A549 (cell line): ENCODE results near the gene PTHLH. TPM values are rescaled to one million over a fixed set of nuclear protein-coding genes. Genes with fewer than 3 reads are reported as not detected.

Experiments used
- ATAC-seq, 2 experiments: fragments of 200-7000 bp in 1 of 2; fragments of >200 bp in 1 of 2; cut with Nextera tagmentation in 1 of 2; cut with Tn5 transposase in 1 of 2; 3 replicates each; pipeline versions ENCODE4 v1.8.0 to v1.9.1; 2018 to 2020; ENCODE audit warnings: mild to moderate bottlenecking in 1 of 2, moderate library complexity in 1 of 2
- CTCF ChIA-PET: fragments of 300-600 bp; sonication (Branson Sonifier 250); formaldehyde crosslinking; extraction: SDS; loops from one replicate; lab custom pipeline; 2021; ENCODE audit warnings: antibody characterized with exemption, inconsistent platforms; lab: Yijun Ruan, JAX
- POLR2A ChIA-PET: fragments of 350-600 bp; formaldehyde crosslinking; extraction: SDS; loops from one replicate; lab custom pipeline; 2021; ENCODE audit warnings: antibody characterized with exemption, inconsistent platforms; lab: Yijun Ruan, JAX
- DNase-seq, 2 experiments: peaks; one replicate each; pipeline versions ENCODE4 v3.0.0 to v3.0.0-alpha.2; 2011 to 2016; ENCODE audit warnings: low read depth in 1 of 2, low spot score in 1 of 2
- FAIRE-seq: peaks from 2 replicates; lab custom pipeline; 2011; peaks lifted over from hg19 to GRCh38; lab: Jason Lieb, UNC
- H3K27ac ChIP-seq, 2 experiments: fragments of >200 bp; sonication (Bioruptor Twin); formaldehyde crosslinking; 3 replicates each; pipeline ENCODE4 v1.5.1; 2016 to 2017
- H3K4me1 ChIP-seq: fragments of >200 bp; sonication (Bioruptor Twin); formaldehyde crosslinking; 3 replicates; pipeline ENCODE4 v1.6.1; 2016
- H3K4me2 ChIP-seq: fragments of >200 bp; sonication (Bioruptor Twin); formaldehyde crosslinking; 3 replicates; pipeline ENCODE4 v1.6.1; 2016
- H3K4me3 ChIP-seq: fragments of >200 bp; sonication (Bioruptor Twin); formaldehyde crosslinking; 3 replicates; pipeline ENCODE4 v1.5.1; 2016
- H3K9me3 ChIP-seq: fragments of >200 bp; sonication (Bioruptor Twin); formaldehyde crosslinking; 3 replicates; pipeline ENCODE4 v1.6.1; 2016
- CHD2 ChIP-seq: fragments of 150-350 bp; IDR thresholded peaks from 2 replicates; pipeline ENCODE4 v1.6.1; 2014; ENCODE audit warnings: low read length; ENCODE audit not compliant: partially characterized antibody
- EHMT2 ChIP-seq: fragments of 200-600 bp; sonication (generic); IDR thresholded peaks from 2 replicates; pipeline ENCODE4 v1.6.1; 2016; ENCODE audit warnings: antibody characterized with exemption, low read depth, mild to moderate bottlenecking, moderate library complexity
- ESRRA ChIP-seq: fragments of 150-350 bp; IDR thresholded peaks from 2 replicates; pipeline ENCODE4 v1.6.1; 2014; ENCODE audit warnings: mild to moderate bottlenecking, low read length, borderline replicate concordance
- FOSL2 ChIP-seq, 2 experiments: fragments of 450-650 bp in 1 of 2; fragments of >200 bp in 1 of 2; sonication (Bioruptor Twin) in 1 of 2; formaldehyde crosslinking; IDR thresholded peaks; 2 replicates each; pipeline versions ENCODE4 v1.5.0 to v1.6.1; 2016 to 2020; ENCODE audit warnings: mild to moderate bottlenecking in 1 of 2, moderate library complexity in 1 of 2
- FOXS1 ChIP-seq: fragments of 250-450 bp; sonication (Bioruptor Pico); IDR thresholded peaks from 2 replicates; pipeline ENCODE4 v1.5.0; 2020; ENCODE audit warnings: mild to moderate bottlenecking, moderate library complexity
- HEYL ChIP-seq: fragments of 250-450 bp; sonication (Bioruptor Pico); IDR thresholded peaks from 2 replicates; pipeline ENCODE4 v1.8.0; 2021; ENCODE audit warnings: mild to moderate bottlenecking, moderate library complexity
- HOXA7 ChIP-seq: fragments of 250-450 bp; sonication (Bioruptor Pico); IDR thresholded peaks from 2 replicates; pipeline ENCODE4 v1.5.0; 2020; ENCODE audit warnings: mild to moderate bottlenecking, moderate library complexity
- NFE2L2 ChIP-seq: fragments of 150-350 bp; conservative IDR thresholded peaks from 2 replicates; pipeline ENCODE4 v1.6.1; 2014; ENCODE audit warnings: low read length
- NR3C1 ChIP-seq: fragments of >200 bp; sonication (Bioruptor Twin); formaldehyde crosslinking; IDR thresholded peaks from 3 replicates; pipeline ENCODE4 v1.6.1; 2017
- POLR2A ChIP-seq: IDR thresholded peaks from 2 replicates; pipeline ENCODE4 v1.6.1; 2012; ENCODE audit warnings: mild to moderate bottlenecking, low read length
- POLR2AphosphoS2 ChIP-seq: conservative IDR thresholded peaks from 2 replicates; pipeline ENCODE4 v1.6.1; 2012; ENCODE audit warnings: low read length, improper control_type of control experiment, inconsistent platforms
- ZC3H11A ChIP-seq: fragments of 450-650 bp; IDR thresholded peaks from 2 replicates; pipeline ENCODE4 v1.6.1; 2014; ENCODE audit warnings: antibody characterized with exemption, mild to moderate bottlenecking
- ZFP36 ChIP-seq: fragments of 450-650 bp; IDR thresholded peaks from 2 replicates; pipeline ENCODE4 v1.6.1; 2014; ENCODE audit warnings: borderline replicate concordance; ENCODE audit not compliant: partially characterized antibody
- WGBS: methylation state at CpG from one replicate; pipeline ENCODE4 v1.1.6; 2017; ENCODE audit errors: missing lambda C conversion rate; 5-methylcytosine and 5-hydroxymethylcytosine counted together
- polyA plus RNA-seq, 4 experiments: library from polyadenylated mRNA; depleted of rRNA in 3 of 4; stranded (reverse); fragments of >200 nt; fragmentation: RNase III in 1 of 4; extraction: RNeasy Plus Mini Kit Qiagen cat#74134 plus additional on column Dnase treatment in 1 of 4; gene quantifications; 2 replicates in 3 of 4; 3 replicates in 1 of 4; pipeline ENCODE4 v1.2.3, GENCODE V29; 2011 to 2017
- TF ChIP-seq, protein P1 (sequence below): fragments of 450-650 bp; IDR thresholded peaks from 2 replicates; pipeline ENCODE4 v1.6.1; 2014; ENCODE audit warnings: antibody characterized with exemption
- TF ChIP-seq, protein P2 (sequence below): fragments of 150-350 bp; IDR thresholded peaks from 2 replicates; pipeline ENCODE4 v1.6.1; 2014; ENCODE audit warnings: low read depth, mild to moderate bottlenecking, low read length
- TF ChIP-seq, protein P3 (sequence below): fragments of >200 bp; sonication (Bioruptor Twin); formaldehyde crosslinking; IDR thresholded peaks from 3 replicates; pipeline ENCODE4 v1.6.1; 2016
- TF ChIP-seq, protein P4 (sequence below): fragments of >200 bp; sonication (Bioruptor Twin); formaldehyde crosslinking; IDR thresholded peaks from 2 replicates; pipeline ENCODE4 v1.6.1; 2016
- TF ChIP-seq, protein P5 (sequence below): fragments of 250-450 bp; sonication (Bioruptor Pico); IDR thresholded peaks from 2 replicates; pipeline ENCODE4 v1.5.0; 2021; ENCODE audit warnings: mild to moderate bottlenecking, moderate library complexity, borderline replicate concordance

Gene PTHLH
- polyA plus RNA-seq, 2 of the 4 experiments (the other 2 are of a cell fraction): 10.9 to 27.9 TPM

DNA sequence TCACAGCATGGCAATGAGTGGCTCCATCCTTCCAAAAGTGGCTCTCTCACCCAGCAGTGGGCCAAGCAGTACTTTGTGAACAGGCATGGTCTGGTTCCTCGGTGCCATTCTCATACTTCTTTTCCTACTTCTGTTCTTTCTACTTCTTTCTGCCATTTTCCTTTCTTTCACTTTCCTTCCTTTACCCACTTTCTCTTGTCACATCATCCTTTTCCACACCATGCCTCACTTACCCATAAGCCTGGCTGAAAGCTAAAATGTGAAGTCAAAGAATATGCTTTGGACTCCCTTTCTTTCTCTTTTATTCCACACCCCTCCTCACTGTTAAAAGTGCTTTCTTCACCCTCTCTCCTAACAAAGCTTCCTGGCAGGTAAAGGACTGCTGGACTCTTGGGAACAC is 57.0 kb downstream of the PTHLH start:
- no peak for ATAC-seq
- POLR2A ChIA-PET: no interaction called here
- 18% methylated on average over 1 of the region's 1 CpG for WGBS
- DNase-seq: no peak
- Histone ChIP-seq H3K4me2 (no peak overlapping the region), H3K4me3 (no peak overlapping the region), H3K4me1 (no peaks in the 10 kb centered on the region), H3K27ac (no peak overlapping the region), H3K9me3 (peaks cover 5% of the 10 kb centered on the region; the same call in 2 of the 3 replicates)
- FAIRE-seq: no peak
- TF ChIP-seq NR3C1 (no peak), ESRRA (no peak), POLR2A (no peak), FOXS1 (CRISPR knock-in tag) (no peak), ZFP36 (no peak), EHMT2 (no peak), HEYL (CRISPR knock-in tag) (no peak)
- TF ChIP-seq, protein P1, sequence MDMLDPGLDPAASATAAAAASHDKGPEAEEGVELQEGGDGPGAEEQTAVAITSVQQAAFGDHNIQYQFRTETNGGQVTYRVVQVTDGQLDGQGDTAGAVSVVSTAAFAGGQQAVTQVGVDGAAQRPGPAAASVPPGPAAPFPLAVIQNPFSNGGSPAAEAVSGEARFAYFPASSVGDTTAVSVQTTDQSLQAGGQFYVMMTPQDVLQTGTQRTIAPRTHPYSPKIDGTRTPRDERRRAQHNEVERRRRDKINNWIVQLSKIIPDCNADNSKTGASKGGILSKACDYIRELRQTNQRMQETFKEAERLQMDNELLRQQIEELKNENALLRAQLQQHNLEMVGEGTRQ: no peak
- CTCF ChIA-PET: no interaction called here

DNA sequence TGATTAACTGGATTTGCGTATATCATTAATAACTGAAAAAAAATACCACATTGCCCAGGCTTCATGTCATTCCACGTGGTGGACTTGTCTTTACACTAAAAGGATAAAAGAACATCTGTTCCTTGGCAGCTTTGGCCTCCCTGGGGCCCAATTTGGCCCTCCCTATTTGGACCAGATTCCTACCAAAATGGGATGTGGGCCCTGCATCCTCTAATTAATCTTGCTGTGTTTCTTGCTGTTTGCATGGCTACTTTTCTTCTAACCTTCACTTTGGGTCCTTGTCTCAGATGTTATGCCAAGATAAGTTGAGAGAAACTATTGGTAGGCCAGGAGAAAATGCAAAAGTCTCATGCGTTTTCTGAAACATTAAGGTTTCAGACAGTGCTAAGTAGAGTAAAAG is 57.5 kb downstream of the PTHLH start:
- Histone ChIP-seq H3K4me3 (no peak overlapping the region), H3K4me2 (no peak overlapping the region), H3K27ac (no peak overlapping the region), H3K9me3 (peaks cover 5% of the 10 kb centered on the region; the same call in 2 of the 3 replicates), H3K4me1 (no peaks in the 10 kb centered on the region)
- 31% methylated on average over 3 of the region's 3 CpGs for WGBS
- ATAC-seq (no peak), FAIRE-seq (no peak), DNase-seq (no peak)
- ChIA-PET CTCF (interaction anchor here (1.4 kb wide), 1 partner anchor 11 kb away, joined by 5 read pairs; no protein-coding TSS in a partner anchor), POLR2A (no interaction called here)
- TF ChIP-seq CHD2: no peak
- no peak for TF ChIP-seq POLR2AphosphoS2
- TF ChIP-seq ZC3H11A: no peak
- TF ChIP-seq, protein P2, sequence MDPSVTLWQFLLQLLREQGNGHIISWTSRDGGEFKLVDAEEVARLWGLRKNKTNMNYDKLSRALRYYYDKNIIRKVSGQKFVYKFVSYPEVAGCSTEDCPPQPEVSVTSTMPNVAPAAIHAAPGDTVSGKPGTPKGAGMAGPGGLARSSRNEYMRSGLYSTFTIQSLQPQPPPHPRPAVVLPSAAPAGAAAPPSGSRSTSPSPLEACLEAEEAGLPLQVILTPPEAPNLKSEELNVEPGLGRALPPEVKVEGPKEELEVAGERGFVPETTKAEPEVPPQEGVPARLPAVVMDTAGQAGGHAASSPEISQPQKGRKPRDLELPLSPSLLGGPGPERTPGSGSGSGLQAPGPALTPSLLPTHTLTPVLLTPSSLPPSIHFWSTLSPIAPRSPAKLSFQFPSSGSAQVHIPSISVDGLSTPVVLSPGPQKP: no peak
- TF ChIP-seq NR3C1: no peak
- no peak for TF ChIP-seq FOSL2 (IDR thresholded peaks at IDR 0.05)
- TF ChIP-seq FOSL2 (CRISPR knock-in tag; IDR thresholded peaks at IDR 0.05): no peak
- TF ChIP-seq, protein P3, sequence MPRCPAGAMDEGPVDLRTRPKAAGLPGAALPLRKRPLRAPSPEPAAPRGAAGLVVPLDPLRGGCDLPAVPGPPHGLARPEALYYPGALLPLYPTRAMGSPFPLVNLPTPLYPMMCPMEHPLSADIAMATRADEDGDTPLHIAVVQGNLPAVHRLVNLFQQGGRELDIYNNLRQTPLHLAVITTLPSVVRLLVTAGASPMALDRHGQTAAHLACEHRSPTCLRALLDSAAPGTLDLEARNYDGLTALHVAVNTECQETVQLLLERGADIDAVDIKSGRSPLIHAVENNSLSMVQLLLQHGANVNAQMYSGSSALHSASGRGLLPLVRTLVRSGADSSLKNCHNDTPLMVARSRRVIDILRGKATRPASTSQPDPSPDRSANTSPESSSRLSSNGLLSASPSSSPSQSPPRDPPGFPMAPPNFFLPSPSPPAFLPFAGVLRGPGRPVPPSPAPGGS: no peak
- TF ChIP-seq, protein P4, sequence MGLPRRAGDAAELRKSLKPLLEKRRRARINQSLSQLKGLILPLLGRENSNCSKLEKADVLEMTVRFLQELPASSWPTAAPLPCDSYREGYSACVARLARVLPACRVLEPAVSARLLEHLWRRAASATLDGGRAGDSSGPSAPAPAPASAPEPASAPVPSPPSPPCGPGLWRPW: no peak
- TF ChIP-seq NFE2L2: no peak
- TF ChIP-seq, protein P5, sequence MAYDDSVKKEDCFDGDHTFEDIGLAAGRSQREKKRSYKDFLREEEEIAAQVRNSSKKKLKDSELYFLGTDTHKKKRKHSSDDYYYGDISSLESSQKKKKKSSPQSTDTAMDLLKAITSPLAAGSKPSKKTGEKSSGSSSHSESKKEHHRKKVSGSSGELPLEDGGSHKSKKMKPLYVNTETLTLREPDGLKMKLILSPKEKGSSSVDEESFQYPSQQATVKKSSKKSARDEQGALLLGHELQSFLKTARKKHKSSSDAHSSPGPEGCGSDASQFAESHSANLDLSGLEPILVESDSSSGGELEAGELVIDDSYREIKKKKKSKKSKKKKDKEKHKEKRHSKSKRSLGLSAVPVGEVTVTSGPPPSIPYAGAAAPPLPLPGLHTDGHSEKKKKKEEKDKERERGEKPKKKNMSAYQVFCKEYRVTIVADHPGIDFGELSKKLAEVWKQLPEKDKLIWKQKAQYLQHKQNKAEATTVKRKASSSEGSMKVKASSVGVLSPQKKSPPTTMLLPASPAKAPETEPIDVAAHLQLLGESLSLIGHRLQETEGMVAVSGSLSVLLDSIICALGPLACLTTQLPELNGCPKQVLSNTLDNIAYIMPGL (CRISPR knock-in tag): no peak
- TF ChIP-seq HOXA7: no peak
